ENCODE data around the gene ZNF892. TPM values are rescaled to one million over a fixed set of nuclear protein-coding genes. Genes with fewer than 3 reads are reported as not detected.
"Not testable (repeated sequence)": the region's sequence is repeated elsewhere in the genome, so short reads cannot be mapped to it uniquely, and the experiment has no call there.

The ZNF892 gene
- polyA plus RNA-seq (ENCODE audit: insufficient read length in 4 of 4): 1 to 10 TPM; 4.7 to 5.3 (median 5.1) TPM

GRCh38 chr2:95207111-95207961 lies at the start of gene ZNF892:
Gene ZNF892, plus strand, starts transcription at chr2:95207521. Its CDS starts 295 bp downstream, at chr2:95207816.
- peak; percentile 74 to 86 (median 80) for DNase-seq (ENCODE audit: low read depth in 4 of 4, low spot score in 3 of 4)

DNA sequence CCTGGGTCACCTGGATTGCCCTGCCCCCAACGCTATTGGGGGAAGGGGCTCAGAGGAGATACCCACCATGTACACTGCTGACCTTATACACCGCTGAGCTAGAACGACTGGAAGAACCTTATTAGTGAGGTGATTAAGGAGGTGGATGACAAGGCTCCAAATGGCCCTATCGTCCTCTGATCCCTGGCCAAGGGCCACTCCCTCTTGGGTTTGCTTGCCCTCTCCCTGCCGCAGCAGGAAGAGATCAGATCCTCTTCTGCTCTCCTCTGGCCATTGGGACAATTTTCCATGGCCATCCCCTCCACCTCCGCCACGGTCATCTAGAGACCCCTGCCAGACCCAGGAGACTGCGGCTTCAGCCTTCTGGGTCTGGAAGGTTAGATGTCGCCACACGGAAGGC lies 48.9 kb upstream of the ZNF892 start:
- no peak for DNase-seq (ENCODE audit: low read depth in 4 of 4, low spot score in 3 of 4)

DNA sequence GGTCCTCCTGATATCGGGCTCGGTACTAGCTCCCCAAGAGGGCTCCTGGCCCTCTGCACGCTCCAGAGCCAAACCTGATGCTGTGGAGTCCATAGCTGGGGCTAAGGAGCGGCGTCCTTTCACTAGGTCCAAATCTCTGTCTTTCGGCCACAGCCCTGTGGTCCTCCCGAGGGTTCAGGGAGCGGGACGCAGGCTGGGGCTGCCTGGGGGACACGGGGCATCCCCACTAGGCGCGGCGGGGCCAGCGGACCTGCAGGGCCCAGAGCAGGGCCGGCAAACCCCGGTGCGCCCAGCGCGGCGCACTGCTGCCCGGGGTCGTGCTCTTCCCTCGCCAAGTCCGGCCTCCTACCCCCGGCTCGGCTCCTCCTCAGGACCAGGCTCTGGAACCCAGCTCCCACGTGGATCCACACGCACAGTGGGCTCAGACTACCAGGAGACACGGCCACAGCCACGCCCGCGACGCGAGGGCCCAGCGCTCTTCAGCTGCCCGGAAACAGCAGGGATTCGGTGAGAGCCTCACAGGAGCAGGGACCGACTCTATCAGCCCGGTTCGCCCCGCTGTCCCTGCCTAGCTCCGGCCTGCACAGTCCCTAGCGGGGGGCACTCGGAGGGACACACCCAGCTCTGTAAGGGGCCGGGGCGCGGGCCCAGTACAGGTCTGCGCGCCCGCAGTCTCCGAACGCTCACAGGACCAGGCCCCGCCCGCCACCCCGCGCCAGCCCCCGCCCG lies 48.3 kb upstream of the ZNF892 start:
- DNase-seq (ENCODE audit: low read depth in 4 of 4, low spot score in 3 of 4): peak in 1 of 4 donors; percentile 12

GRCh38 chr2:95159690-95160449 lies 47.5 kb upstream of the ZNF892 start, which contains the start of gene ZNF514:
Gene ZNF514, minus strand, starts transcription at chr2:95159848. Its CDS starts 6,595 bp downstream, at chr2:95153253.
- peak in 3 of 4 donors; percentile 45 to 52 (median 48) for DNase-seq (ENCODE audit: low read depth in 4 of 4, low spot score in 3 of 4)

GRCh38 chr2:95165030-95165370 lies 42.3 kb upstream of the ZNF892 start:
- no peak for DNase-seq (ENCODE audit: low read depth in 4 of 4, low spot score in 3 of 4)

DNA sequence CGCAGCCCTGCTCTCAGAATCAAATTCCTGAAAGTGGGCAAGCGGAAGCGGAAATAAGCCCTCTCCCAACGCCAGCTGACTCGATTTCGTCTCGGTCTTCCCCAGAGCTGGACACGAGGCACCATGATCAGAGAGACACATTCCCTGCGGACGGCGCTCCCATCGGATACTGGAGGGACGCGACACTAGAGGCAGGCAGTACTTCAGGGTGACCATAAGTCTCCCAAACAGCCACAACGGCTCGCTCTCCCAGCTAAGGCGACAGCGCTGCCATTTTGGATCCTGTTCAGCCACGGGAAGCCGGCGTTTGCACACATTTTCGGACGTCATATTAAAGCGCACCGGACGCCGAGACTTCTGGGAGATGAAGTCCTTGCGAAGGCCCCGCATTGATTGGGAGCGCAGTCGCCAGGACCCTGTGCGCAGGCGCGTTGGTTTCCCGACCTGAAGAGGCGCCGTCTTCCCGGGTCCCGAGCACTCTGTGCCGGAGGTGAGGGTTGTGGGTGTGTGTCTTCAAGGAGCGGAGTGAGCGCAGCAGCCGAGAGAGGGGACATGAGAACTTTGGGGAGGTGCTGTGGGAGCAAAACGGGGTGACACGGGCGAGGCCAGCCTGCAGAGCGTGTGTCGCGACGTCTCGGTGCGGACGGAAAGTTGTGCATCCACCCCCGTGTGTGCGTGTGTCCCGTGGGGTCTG lies 41.8 kb upstream of the ZNF892 start, which contains the start of gene ZNF2:
ZNF2 (plus strand) TSS at position 439 of the 694 bp plus-strand sequence. CDS start 10,418 bp downstream, outside the sequence.
- peak; percentile 96 to 98 (median 98) for DNase-seq (ENCODE audit: low read depth in 4 of 4, low spot score in 3 of 4)

DNA sequence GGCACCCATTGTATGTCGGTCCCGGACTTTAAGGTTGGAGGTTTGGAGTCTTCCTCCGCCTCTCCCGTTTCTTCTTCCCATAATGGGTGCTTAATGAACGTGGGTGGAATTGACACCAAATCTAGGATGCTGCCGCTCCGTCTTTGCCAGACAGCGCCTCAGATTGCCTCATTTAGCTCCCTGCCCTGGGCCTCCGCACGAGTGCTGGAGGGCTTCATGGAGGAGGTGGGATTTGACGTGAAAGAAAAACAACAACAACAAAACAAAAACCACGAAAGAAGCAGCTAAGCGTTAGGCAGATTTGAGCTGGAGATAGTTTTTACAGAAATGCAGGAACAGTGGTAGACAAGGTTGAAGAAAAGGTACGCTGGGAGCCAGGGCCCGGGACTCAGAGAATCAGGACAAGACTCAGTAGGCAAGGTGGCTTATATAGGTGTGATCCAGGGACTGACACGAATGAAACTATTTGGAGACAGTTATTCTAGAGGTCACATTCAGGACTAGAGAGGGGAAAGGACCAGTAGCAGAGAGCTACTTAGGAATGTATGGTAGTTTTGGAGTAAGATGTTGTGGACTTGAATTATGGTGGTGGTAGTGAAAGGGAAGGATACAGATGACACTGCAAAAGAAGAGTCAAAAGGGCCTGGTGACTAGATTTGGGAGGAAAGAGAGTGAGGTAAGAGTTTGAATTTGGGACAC lies 41.1 kb upstream of the ZNF892 start:
- no peak for DNase-seq (ENCODE audit: low read depth in 4 of 4, low spot score in 3 of 4)

DNA sequence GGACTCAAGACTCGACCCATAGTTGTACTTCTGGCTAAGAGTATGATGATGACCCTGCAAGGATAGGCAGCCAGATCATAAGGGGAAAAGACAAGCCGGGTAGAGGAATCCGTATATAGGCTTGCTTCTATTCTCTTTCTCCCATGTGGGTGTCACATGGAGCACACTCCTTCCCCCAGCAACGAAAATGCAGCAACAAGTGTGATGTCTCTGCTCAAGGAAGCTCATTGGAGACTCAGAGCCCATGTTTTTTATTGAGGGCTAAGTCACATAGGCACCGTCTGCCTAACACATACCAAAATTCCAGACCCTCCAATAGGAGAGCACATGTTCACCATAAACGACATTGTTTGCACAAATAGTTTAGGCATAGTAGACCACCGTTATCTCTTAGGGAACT lies 35.4 kb upstream of the ZNF892 start:
- no peak for DNase-seq (ENCODE audit: low read depth in 4 of 4, low spot score in 3 of 4)

GRCh38 chr2:95174031-95174542 lies 33.2 kb upstream of the ZNF892 start:
- DNase-seq (ENCODE audit: low read depth in 4 of 4, low spot score in 3 of 4): no peak

GRCh38 chr2:95179451-95179850 lies 27.9 kb upstream of the ZNF892 start:
- no peak for DNase-seq (ENCODE audit: low read depth in 4 of 4, low spot score in 3 of 4)

DNA sequence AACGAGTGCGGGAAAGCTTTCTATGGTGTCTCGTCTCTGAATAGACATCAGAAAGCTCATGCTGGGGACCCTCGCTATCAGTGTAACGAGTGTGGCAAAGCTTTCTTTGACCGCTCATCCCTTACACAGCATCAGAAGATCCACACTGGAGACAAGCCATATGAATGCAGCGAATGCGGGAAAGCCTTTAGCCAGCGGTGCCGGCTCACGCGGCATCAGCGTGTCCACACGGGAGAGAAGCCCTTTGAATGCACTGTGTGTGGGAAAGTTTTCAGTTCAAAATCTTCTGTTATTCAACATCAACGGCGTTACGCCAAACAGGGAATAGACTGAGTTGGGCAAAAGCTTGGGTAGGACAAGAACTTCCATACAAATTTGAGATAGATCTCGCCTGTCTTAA lies 25.5 kb upstream of the ZNF892 start:
- no peak for DNase-seq (ENCODE audit: low read depth in 4 of 4, low spot score in 3 of 4)

- no peak for DNase-seq (ENCODE audit: low read depth in 4 of 4, low spot score in 3 of 4)
Measured at GRCh38 chr2:95185197-95185596, 22.1 kb upstream of the ZNF892 start.

- no peak for DNase-seq (ENCODE audit: low read depth in 4 of 4, low spot score in 3 of 4)
Measured at GRCh38 chr2:95185973-95186372, 21.3 kb upstream of the ZNF892 start.

- not testable (repeated sequence) for DNase-seq (ENCODE audit: low read depth in 4 of 4, low spot score in 3 of 4)
Measured at GRCh38 chr2:95192956-95193355, 14.4 kb upstream of the ZNF892 start.

DNA sequence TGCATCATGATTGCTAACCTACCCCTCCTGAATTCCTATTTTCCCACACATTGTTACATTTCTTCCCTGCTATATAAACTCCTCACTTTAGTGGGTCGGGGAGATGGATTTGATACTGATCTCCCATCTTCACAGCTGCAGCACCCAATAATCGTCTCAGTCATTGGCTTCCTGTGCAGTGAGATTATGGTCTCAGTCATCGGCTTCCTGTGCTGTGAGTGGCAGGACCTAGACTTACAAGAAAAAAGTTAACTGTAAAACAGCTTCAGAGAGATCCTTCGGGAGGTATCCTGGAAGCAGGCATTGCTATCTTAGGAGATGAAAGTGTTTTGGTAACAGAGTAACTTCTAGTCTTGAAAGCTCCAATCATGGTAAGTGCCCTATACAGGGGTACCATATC lies 3.4 kb upstream of the ZNF892 start:
- DNase-seq (ENCODE audit: low read depth in 4 of 4, low spot score in 3 of 4): no peak

DNA sequence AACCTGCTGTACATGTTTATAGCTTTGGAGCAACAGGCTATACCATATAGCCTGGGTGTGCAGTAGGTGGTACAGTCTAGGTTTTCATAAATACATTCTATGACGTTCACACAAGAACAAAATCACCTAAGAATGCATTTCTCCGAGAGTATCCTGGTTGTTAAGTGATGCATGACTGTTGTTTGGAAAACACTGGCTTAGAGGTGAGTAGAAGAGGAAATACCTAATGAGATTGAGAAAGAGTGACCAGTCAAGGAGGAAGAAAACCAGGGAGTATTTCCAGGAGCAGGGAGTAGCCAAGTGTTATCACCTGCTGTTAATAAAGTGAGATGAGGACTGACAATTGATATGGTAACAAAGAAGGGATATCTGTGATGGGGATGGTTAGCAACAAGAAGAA lies 2.9 kb upstream of the ZNF892 start:
- DNase-seq (ENCODE audit: low read depth in 4 of 4, low spot score in 3 of 4): no peak

DNA sequence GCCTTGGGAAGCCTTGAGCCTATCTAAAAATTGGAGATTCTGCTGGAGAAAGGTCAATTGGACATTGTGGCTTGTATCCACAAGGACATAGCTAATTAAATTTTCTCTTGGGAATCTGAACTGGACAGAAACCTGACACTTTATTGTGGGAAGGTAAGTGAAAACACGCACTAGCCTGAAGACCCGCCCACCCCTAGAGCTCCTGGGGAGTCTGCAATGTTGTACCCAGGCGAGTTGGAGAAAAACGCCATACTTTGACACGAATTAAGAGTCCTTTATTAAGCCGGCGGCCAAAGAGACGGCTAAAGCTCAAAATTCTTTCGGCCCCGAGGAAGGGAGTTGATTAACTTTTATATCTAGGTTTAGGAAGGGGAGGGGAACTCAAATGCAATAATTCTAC lies 1.2 kb upstream of the ZNF892 start:
- no peak for DNase-seq (ENCODE audit: low read depth in 4 of 4, low spot score in 3 of 4)

GRCh38 chr2:95208106-95208505 lies 785 bp downstream of the ZNF892 start:
- no peak for DNase-seq (ENCODE audit: low read depth in 4 of 4, low spot score in 3 of 4)

DNA sequence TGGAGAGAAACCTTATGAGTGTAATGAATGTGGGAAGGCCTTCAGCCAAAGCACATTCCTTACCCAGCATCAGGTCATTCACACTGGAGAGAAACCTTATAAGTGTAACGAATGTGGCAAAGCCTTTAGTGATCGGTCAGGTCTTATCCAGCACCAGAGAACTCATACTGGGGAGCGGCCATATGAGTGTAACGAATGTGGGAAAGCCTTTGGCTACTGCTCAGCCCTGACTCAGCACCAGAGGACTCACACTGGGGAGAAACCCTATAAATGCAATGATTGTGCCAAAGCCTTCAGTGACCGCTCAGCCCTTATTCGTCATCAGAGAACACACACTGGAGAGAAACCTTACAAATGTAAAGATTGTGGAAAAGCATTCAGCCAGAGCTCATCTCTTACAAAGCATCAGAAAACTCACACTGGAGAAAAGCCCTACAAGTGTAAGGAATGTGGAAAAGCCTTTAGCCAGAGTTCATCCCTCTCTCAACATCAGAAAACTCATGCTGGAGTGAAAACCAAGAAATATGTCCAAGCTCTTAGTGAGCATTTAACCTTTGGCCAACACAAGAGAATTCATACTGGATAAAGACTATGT lies 7.8 kb downstream of the ZNF892 start:
- no peak for DNase-seq (ENCODE audit: low read depth in 4 of 4, low spot score in 3 of 4)
